ENCODE results near the gene PLIN3. TPM values are rescaled to one million over a fixed set of nuclear protein-coding genes. Genes with fewer than 3 reads are reported as not detected.

Gene PLIN3
- total and polyA plus RNA-seq, 9 of the 15 experiments (the other 6 are each of a cell fraction or from before 2014, with no cell fraction given), result 7.5 to 75.6 (median 43.1) TPM

- TF ChIP-seq ZNF263 (CRISPR knock-in tag; IDR thresholded peaks at IDR 0.05; ENCODE audit: borderline replicate concordance) (peak; percentile 97), ATF1 (CRISPR knock-in tag; IDR thresholded peaks at IDR 0.05) (no peak), ATF1 (tag; IDR thresholded peaks at IDR 0.05) (peak; percentile 72), CEBPG (CRISPR knock-in tag; IDR thresholded peaks at IDR 0.05) (no peak), CEBPG (tag; conservative IDR thresholded peaks at IDR 0.05 in 1 of 2, IDR thresholded peaks at IDR 0.05 in 1 of 2) (no peak), GTF3C2 (IDR thresholded peaks at IDR 0.05; ENCODE audit: borderline replicate concordance, extremely low read depth, insufficient read length) (no peak), CCAR2 (IDR thresholded peaks at IDR 0.05; ENCODE audit: low read depth, low read length) (no peak), NRF1 (conservative IDR thresholded peaks at IDR 0.05 in 1 of 2, IDR thresholded peaks at IDR 0.05 in 1 of 2) (no peak), IRF9 (tag; IDR thresholded peaks at IDR 0.05) (no peak; the same call in 1 of the 2 replicates), RFX5 (IDR thresholded peaks at IDR 0.05; ENCODE audit: low read depth, low read length) (no peak), RBM22 (IDR thresholded peaks at IDR 0.05; ENCODE audit: low read depth, low read length, poor library complexity, severe bottlenecking) (no peak), ZNF699 (CRISPR knock-in tag; IDR thresholded peaks at IDR 0.05; ENCODE audit: insufficient replicate concordance) (no peak), MTA2 (IDR thresholded peaks at IDR 0.05; ENCODE audit: low read depth) (peak; percentile 36; the same call in 1 of the 2 replicates), MAZ (CRISPR knock-in tag; conservative IDR thresholded peaks at IDR 0.05 in 1 of 2, IDR thresholded peaks at IDR 0.05 in 1 of 2) (peak; percentile 72 to 94), ZNF644 (tag; IDR thresholded peaks at IDR 0.05; ENCODE audit: low read depth) (no peak), EWSR1 (IDR thresholded peaks at IDR 0.05; ENCODE audit: borderline replicate concordance, low read depth, partially characterized antibody) (no peak)
- TF ChIP-seq, protein P1, sequence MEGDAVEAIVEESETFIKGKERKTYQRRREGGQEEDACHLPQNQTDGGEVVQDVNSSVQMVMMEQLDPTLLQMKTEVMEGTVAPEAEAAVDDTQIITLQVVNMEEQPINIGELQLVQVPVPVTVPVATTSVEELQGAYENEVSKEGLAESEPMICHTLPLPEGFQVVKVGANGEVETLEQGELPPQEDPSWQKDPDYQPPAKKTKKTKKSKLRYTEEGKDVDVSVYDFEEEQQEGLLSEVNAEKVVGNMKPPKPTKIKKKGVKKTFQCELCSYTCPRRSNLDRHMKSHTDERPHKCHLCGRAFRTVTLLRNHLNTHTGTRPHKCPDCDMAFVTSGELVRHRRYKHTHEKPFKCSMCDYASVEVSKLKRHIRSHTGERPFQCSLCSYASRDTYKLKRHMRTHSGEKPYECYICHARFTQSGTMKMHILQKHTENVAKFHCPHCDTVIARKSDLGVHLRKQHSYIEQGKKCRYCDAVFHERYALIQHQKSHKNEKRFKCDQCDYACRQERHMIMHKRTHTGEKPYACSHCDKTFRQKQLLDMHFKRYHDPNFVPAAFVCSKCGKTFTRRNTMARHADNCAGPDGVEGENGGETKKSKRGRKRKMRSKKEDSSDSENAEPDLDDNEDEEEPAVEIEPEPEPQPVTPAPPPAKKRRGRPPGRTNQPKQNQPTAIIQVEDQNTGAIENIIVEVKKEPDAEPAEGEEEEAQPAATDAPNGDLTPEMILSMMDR (IDR thresholded peaks at IDR 0.05 in 2 of 3, conservative IDR thresholded peaks at IDR 0.05 in 1 of 3; ENCODE audit: insufficient read depth in 2 of 3, low read depth in 1 of 3, low read length in 3 of 3), result no peak
- TF ChIP-seq, protein P2, sequence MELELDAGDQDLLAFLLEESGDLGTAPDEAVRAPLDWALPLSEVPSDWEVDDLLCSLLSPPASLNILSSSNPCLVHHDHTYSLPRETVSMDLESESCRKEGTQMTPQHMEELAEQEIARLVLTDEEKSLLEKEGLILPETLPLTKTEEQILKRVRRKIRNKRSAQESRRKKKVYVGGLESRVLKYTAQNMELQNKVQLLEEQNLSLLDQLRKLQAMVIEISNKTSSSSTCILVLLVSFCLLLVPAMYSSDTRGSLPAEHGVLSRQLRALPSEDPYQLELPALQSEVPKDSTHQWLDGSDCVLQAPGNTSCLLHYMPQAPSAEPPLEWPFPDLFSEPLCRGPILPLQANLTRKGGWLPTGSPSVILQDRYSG (tag; conservative IDR thresholded peaks at IDR 0.05; ENCODE audit: low read depth), result no peak
Measured at GRCh38 chr19:4870025-4870700, 2.7 kb upstream of the PLIN3 start (continued).

All from K562 (cell line).